Liver (tissue), 3 donors: Measurements from ENCODE around the gene NCMAP.

Source experiments
- ATF3 ChIP-seq: IDR thresholded peaks from 2 replicates; pipeline ENCODE4 v1.6.1; 2016; ENCODE audit warnings: antibody characterized with exemption
- CTCF ChIP-seq: fragments of 150-350 bp; IDR thresholded peaks from 2 replicates; pipeline ENCODE4 v1.5.1; 2017; ENCODE audit warnings: improper control_type of control experiment, low read depth, low read length; ENCODE audit not compliant: missing input control
- TAF1 ChIP-seq: conservative IDR thresholded peaks from 2 replicates; pipeline ENCODE4 v1.6.1; 2016; ENCODE audit warnings: antibody characterized with exemption, mild to moderate bottlenecking
- donor health status: healthy.
- donor health status: healthy.

- TF ChIP-seq CTCF = no peak
- no peak for TF ChIP-seq TAF1
- no peak for TF ChIP-seq ATF3
These were observed 40.6 kb downstream of the NCMAP start for GRCh38 chr1:24596401-24596880.
